HUES48 (cell line): ENCODE data around the gene NPIPB6.
A peak's percentile ranks its signal among the peaks of the same experiment; 100 is the strongest.

Source experiments
- H3K27ac ChIP-seq: one replicate; pipeline ENCODE4 v1.7.0; 2013; ENCODE audit warnings: low read depth, low read length, inconsistent platforms
- H3K27me3 ChIP-seq: 2 replicates; pipeline ENCODE4 v1.6.1; 2013; ENCODE audit warnings: mild to moderate bottlenecking, low read length; ENCODE audit not compliant: control insufficient read depth, insufficient read depth
- H3K36me3 ChIP-seq: 2 replicates; pipeline ENCODE4 v1.6.1; 2013; ENCODE audit warnings: low read length; ENCODE audit not compliant: control insufficient read depth, insufficient read depth
- H3K4me1 ChIP-seq: 2 replicates; pipeline ENCODE4 v1.6.1; 2013; ENCODE audit warnings: mild to moderate bottlenecking, low read length; ENCODE audit not compliant: control insufficient read depth, insufficient read depth
- H3K4me3 ChIP-seq: 2 replicates; pipeline ENCODE4 v1.5.1; 2013; ENCODE audit warnings: mild to moderate bottlenecking, low read depth, low read length
- H3K9ac ChIP-seq: 2 replicates; pipeline ENCODE4 v1.6.1; 2013; ENCODE audit warnings: mild to moderate bottlenecking, low read depth, low read length, moderate library complexity
- H3K9me3 ChIP-seq: 2 replicates; pipeline ENCODE4 v1.6.1; 2013; ENCODE audit warnings: low read length; ENCODE audit not compliant: control insufficient read depth, insufficient read depth

Gene NPIPB6

GRCh38 chr16:28295276-28295675, 68.0 kb downstream of the NPIPB6 start:
- no peaks in the 10 kb centered on the region for H3K9me3 ChIP-seq
- peaks cover 26% of the 10 kb centered on the region for H3K36me3 ChIP-seq
- no peak overlapping the region for H3K27ac ChIP-seq
- H3K4me3 ChIP-seq: no peak overlapping the region
- H3K4me1 ChIP-seq: peaks cover 11% of the 10 kb centered on the region; the same call in 1 of the 2 replicates
- H3K27me3 ChIP-seq: no peaks in the 10 kb centered on the region
- H3K9ac ChIP-seq: no peak overlapping the region

- peaks cover 11% of the 10 kb centered on the region; the same call in 1 of the 2 replicates for H3K4me1 ChIP-seq
- peaks cover 19% of the 10 kb centered on the region for H3K36me3 ChIP-seq
- H3K9me3 ChIP-seq: no peaks in the 10 kb centered on the region
- no peaks in the 10 kb centered on the region for H3K27me3 ChIP-seq
- peak overlapping the region; percentile 90 for H3K4me3 ChIP-seq
- H3K27ac ChIP-seq: peak overlapping the region; percentile 81
- 0 out of 2 replicates have a peak overlapping the region, but pooled peaks have one; percentile 79 for H3K9ac ChIP-seq
These were observed 69.1 kb downstream of the NPIPB6 start for GRCh38 chr16:28294201-28294600.

GRCh38 chr16:28293601-28293960, 69.7 kb downstream of the NPIPB6 start:
- no peaks in the 10 kb centered on the region for H3K9me3 ChIP-seq
- H3K4me3 ChIP-seq: peak overlapping the region; percentile 90
- H3K27ac ChIP-seq: peak overlapping the region; percentile 81
- peaks cover 19% of the 10 kb centered on the region for H3K36me3 ChIP-seq
- peaks cover 14% of the 10 kb centered on the region; the same call in 1 of the 2 replicates for H3K4me1 ChIP-seq
- no peaks in the 10 kb centered on the region for H3K27me3 ChIP-seq
- H3K9ac ChIP-seq: peak overlapping the region; percentile 79

GRCh38 chr16:28292731-28293600, 70.3 kb downstream of the NPIPB6 start:
- H3K9me3 ChIP-seq: no peaks in the 10 kb centered on the region
- H3K9ac ChIP-seq: peak overlapping the region; percentile 79
- H3K27ac ChIP-seq: peak overlapping the region; percentile 81
- peaks cover 22% of the 10 kb centered on the region for H3K36me3 ChIP-seq
- H3K4me1 ChIP-seq: peaks cover 10% of the 10 kb centered on the region; the same call in 1 of the 2 replicates
- no peaks in the 10 kb centered on the region for H3K27me3 ChIP-seq
- peak overlapping the region; percentile 90 for H3K4me3 ChIP-seq
